Vagina (tissue), 2 donors: ENCODE measurements around the gene KIAA0408. TPM values are rescaled to one million over a fixed set of nuclear protein-coding genes. Genes with fewer than 3 reads are reported as not detected.

Source experiments
- DNase-seq, 2 donors: peaks; one replicate each; pipeline ENCODE4 v3.0.0-alpha.2; 2017; ENCODE audit errors: extremely low spot score in 2 of 2
- H3K27ac ChIP-seq: fragments of 200-600 bp; sonication (generic); one replicate; pipeline ENCODE4 v1.5.1; 2019
- H3K27me3 ChIP-seq: fragments of 200-600 bp; sonication (generic); one replicate; pipeline ENCODE4 v1.5.1; 2019
- H3K36me3 ChIP-seq, 2 donors: fragments of 200-600 bp; sonication (generic); one replicate each; pipeline ENCODE4 v1.5.1; 2017 to 2019
- H3K4me1 ChIP-seq: fragments of 200-600 bp; sonication (generic); one replicate; pipeline ENCODE4 v1.5.1; 2019
- H3K4me3 ChIP-seq, 2 donors: fragments of 200-600 bp; sonication (generic); 1 replicate in 1 of 2; 2 replicates in 1 of 2; pipeline ENCODE4 v1.5.1; 2016 to 2019
- H3K9me3 ChIP-seq: fragments of 200-600 bp; sonication (generic); one replicate; pipeline ENCODE4 v1.5.1; 2019
- CTCF ChIP-seq, 3 experiments: fragments of 450-650 bp in 2 of 3; fragments of 200-600 bp in 1 of 3; sonication (generic) in 1 of 3; IDR thresholded peaks; one replicate each; pipeline ENCODE4 v1.5.1; 2017 to 2019; ENCODE audit warnings: antibody characterized with exemption in 3 of 3, mild to moderate bottlenecking in 2 of 3, moderate library complexity in 2 of 3
- POLR2A ChIP-seq, 2 donors: fragments of 450-650 bp; IDR thresholded peaks; one replicate each; pipeline ENCODE4 v1.6.1; 2017; ENCODE audit warnings: antibody characterized with exemption in 2 of 2, mild to moderate bottlenecking in 2 of 2, moderate library complexity in 2 of 2
- POLR2AphosphoS5 ChIP-seq, 2 donors: sonication (generic); formaldehyde crosslinking; IDR thresholded peaks; one replicate each; pipeline ENCODE4 v1.9.0; 2017; ENCODE audit warnings: antibody characterized with exemption in 2 of 2, mild to moderate bottlenecking in 2 of 2, low read depth in 1 of 2; ENCODE audit not compliant: insufficient read depth in 1 of 2
- intact Hi-C: fragments of 100-400 bp; cut with DNase I; formaldehyde crosslinking; loops from one replicate; pipeline ENCODE4 v1.15.1; 2023
- total RNA-seq: library from RNA; depleted of rRNA; stranded (reverse); fragments of >200 nt; gene quantifications from one replicate; pipeline ENCODE4 v1.2.3, GENCODE V29; 2016

Gene KIAA0408
- total RNA-seq, 1 donor from 2014 or later, result 4.7 TPM

GRCh38 chr6:127494240-127494767 is 35.1 kb upstream of the KIAA0408 start:
- TF ChIP-seq CTCF (IDR thresholded peaks at IDR 0.05) (no peak), POLR2A (IDR thresholded peaks at IDR 0.05) (no peak), POLR2AphosphoS5 (IDR thresholded peaks at IDR 0.05; ENCODE audit: insufficient read depth in 1 of 2, low read depth in 1 of 2) (no peak)
- DNase-seq, result no peak
- no peak overlapping the region for H3K27ac ChIP-seq
- H3K36me3 ChIP-seq, result no peaks in the 10 kb centered on the region
- no peaks in the 10 kb centered on the region for H3K9me3 ChIP-seq
- no peaks in the 10 kb centered on the region for H3K4me1 ChIP-seq
- intact Hi-C loops, result no loop called here
- no peaks in the 10 kb centered on the region for H3K27me3 ChIP-seq
- no peak overlapping the region for H3K4me3 ChIP-seq

- H3K27ac ChIP-seq, result no peak overlapping the region
- intact Hi-C loops, result no loop called here
- H3K27me3 ChIP-seq, result no peaks in the 10 kb centered on the region
Observed at GRCh38 chr6:127489248-127489647, 30.1 kb upstream of the KIAA0408 start.

GRCh38 chr6:127486934-127487333 is 27.7 kb upstream of the KIAA0408 start:
- no peaks in the 10 kb centered on the region for H3K9me3 ChIP-seq
- H3K27me3 ChIP-seq, result no peaks in the 10 kb centered on the region
- DNase-seq, result no peak
- H3K4me3 ChIP-seq, result no peak overlapping the region
- intact Hi-C loops, result no loop called here
- H3K27ac ChIP-seq, result no peak overlapping the region
- no peaks in the 10 kb centered on the region for H3K36me3 ChIP-seq
- TF ChIP-seq POLR2A (IDR thresholded peaks at IDR 0.05), result no peak
- no peak for TF ChIP-seq POLR2AphosphoS5 (IDR thresholded peaks at IDR 0.05; ENCODE audit: insufficient read depth in 1 of 2, low read depth in 1 of 2)
- no peak for TF ChIP-seq CTCF (IDR thresholded peaks at IDR 0.05)
- peaks cover 4% of the 10 kb centered on the region for H3K4me1 ChIP-seq

More at GRCh38 chr6:127489248-127489647, 30.1 kb upstream of the KIAA0408 start:
- TF ChIP-seq CTCF (IDR thresholded peaks at IDR 0.05) (no peak), POLR2A (IDR thresholded peaks at IDR 0.05) (no peak), POLR2AphosphoS5 (IDR thresholded peaks at IDR 0.05; ENCODE audit: insufficient read depth in 1 of 2, low read depth in 1 of 2) (no peak)
- DNase-seq, result no peak
- Histone ChIP-seq H3K9me3 (no peaks in the 10 kb centered on the region), H3K36me3 (no peaks in the 10 kb centered on the region), H3K4me1 (no peaks in the 10 kb centered on the region), H3K4me3 (no peak overlapping the region)

GRCh38 chr6:127484212-127484863 is 25.1 kb upstream of the KIAA0408 start:
- TF ChIP-seq POLR2AphosphoS5 (IDR thresholded peaks at IDR 0.05; ENCODE audit: insufficient read depth in 1 of 2, low read depth in 1 of 2), result peak in 1 of 2 donors; percentile 32
- TF ChIP-seq CTCF (IDR thresholded peaks at IDR 0.05), result no peak
- TF ChIP-seq POLR2A (IDR thresholded peaks at IDR 0.05), result no peak
- no peak overlapping the region for H3K4me3 ChIP-seq
- no peaks in the 10 kb centered on the region for H3K36me3 ChIP-seq
- intact Hi-C loops, result no loop called here
- H3K27me3 ChIP-seq, result no peaks in the 10 kb centered on the region
- peaks cover 4% of the 10 kb centered on the region for H3K4me1 ChIP-seq
- no peak for DNase-seq
- no peak overlapping the region for H3K27ac ChIP-seq
- no peaks in the 10 kb centered on the region for H3K9me3 ChIP-seq

- TF ChIP-seq CTCF (IDR thresholded peaks at IDR 0.05) (no peak), POLR2A (IDR thresholded peaks at IDR 0.05) (no peak)
- Histone ChIP-seq H3K4me3 (no peak overlapping the region), H3K27ac (no peak overlapping the region), H3K27me3 (no peaks in the 10 kb centered on the region), H3K9me3 (no peaks in the 10 kb centered on the region), H3K4me1 (peaks cover 4% of the 10 kb centered on the region), H3K36me3 (no peaks in the 10 kb centered on the region)
- intact Hi-C loops, result no loop called here
- DNase-seq, result no peak
Observed at GRCh38 chr6:127483399-127484055, 24.3 kb upstream of the KIAA0408 start.
